Measurements from ENCODE around the gene LMCD1. TPM values are rescaled to one million over a fixed set of nuclear protein-coding genes. Genes with fewer than 3 reads are reported as not detected.
A peak's percentile ranks its signal among the peaks of the same experiment; 100 is the strongest.

LMCD1 gene
- total RNA-seq, 4 donors from 2014 or later: 23.3 to 52.8 (median 34.8) TPM

GRCh38 chr3:8555113-8555661 is 53.6 kb downstream of the LMCD1 start:
- DNase-seq: no peak
- Histone ChIP-seq H3K9me3 (no peaks in the 10 kb centered on the region), H3K27me3 (no peaks in the 10 kb centered on the region), H3K36me3 (peaks cover 0 to 70% (median 4%) of the 10 kb centered on the region in 3 donors), H3K4me3 (no peak overlapping the region), H3K27ac (peak overlapping the region in 3 of 4 donors; percentile 46 to 62 (median 54)), H3K4me1 (peaks cover 0 to 44% (median 16%) of the 10 kb centered on the region in 3 donors)
- 57 to 73% methylated on average over 5 to 8 of the region's 8 CpGs for WGBS, 2 donors
- intact Hi-C loops (cut with DNase I): no loop called here
- no peak for TF ChIP-seq CTCF (IDR thresholded peaks at IDR 0.05)
- TF ChIP-seq POLR2A (IDR thresholded peaks at IDR 0.05): no peak

- no peaks in the 10 kb centered on the region for H3K9me3 ChIP-seq
- DNase-seq: no peak
- intact Hi-C loops (cut with DNase I): no loop called here
- H3K27ac ChIP-seq: peak overlapping the region in 2 of 4 donors; percentile 51 to 54
- H3K4me1 ChIP-seq: peaks cover 0 to 52% (median 16%) of the 10 kb centered on the region in 3 donors
- WGBS, 2 donors: 67 to 70% methylated on average over 5 to 6 of the region's 6 CpGs
- H3K4me3 ChIP-seq: no peak overlapping the region
- peaks cover 0 to 63% (median 4%) of the 10 kb centered on the region in 3 donors for H3K36me3 ChIP-seq
- no peaks in the 10 kb centered on the region for H3K27me3 ChIP-seq
- no peak for TF ChIP-seq POLR2A (IDR thresholded peaks at IDR 0.05)
- TF ChIP-seq CTCF (IDR thresholded peaks at IDR 0.05): no peak
Measured at GRCh38 chr3:8555725-8556472, 54.3 kb downstream of the LMCD1 start.

- H3K4me3 ChIP-seq: no peak overlapping the region
- H3K27me3 ChIP-seq: no peaks in the 10 kb centered on the region
- peaks cover 0 to 57% (median 17%) of the 10 kb centered on the region in 3 donors for H3K4me1 ChIP-seq
- H3K9me3 ChIP-seq: no peaks in the 10 kb centered on the region
- H3K36me3 ChIP-seq: peaks cover 0 to 59% (median 4%) of the 10 kb centered on the region in 3 donors
- intact Hi-C loops (cut with DNase I): no loop called here
- WGBS, 2 donors: 61 to 89% methylated on average over 5 of the region's 5 CpGs
- no peak for DNase-seq
- no peak for TF ChIP-seq CTCF (IDR thresholded peaks at IDR 0.05)
- no peak for TF ChIP-seq POLR2A (IDR thresholded peaks at IDR 0.05)
- peak overlapping the region in 3 of 4 donors; percentile 9 to 53 (median 51) for H3K27ac ChIP-seq
Measured at GRCh38 chr3:8556473-8556869, 54.8 kb downstream of the LMCD1 start.

- H3K36me3 ChIP-seq: peaks cover 0 to 51% (median 4%) of the 10 kb centered on the region in 3 donors
- H3K9me3 ChIP-seq: no peaks in the 10 kb centered on the region
- peak overlapping the region in 3 of 4 donors; percentile 9 to 53 (median 51) for H3K27ac ChIP-seq
- TF ChIP-seq POLR2A (IDR thresholded peaks at IDR 0.05): no peak
- TF ChIP-seq CTCF (IDR thresholded peaks at IDR 0.05): no peak
- DNase-seq: no peak
- intact Hi-C loops (cut with DNase I): no loop called here
- WGBS, 2 donors: 65 to 68% methylated on average over 4 of the region's 4 CpGs
- H3K4me1 ChIP-seq: peaks cover 0 to 66% (median 20%) of the 10 kb centered on the region in 3 donors
- no peak overlapping the region for H3K4me3 ChIP-seq
- no peaks in the 10 kb centered on the region for H3K27me3 ChIP-seq
Measured at GRCh38 chr3:8557298-8557697, 55.7 kb downstream of the LMCD1 start.

- TF ChIP-seq POLR2A (IDR thresholded peaks at IDR 0.05) (no peak), CTCF (IDR thresholded peaks at IDR 0.05) (no peak)
- Histone ChIP-seq H3K36me3 (peaks cover 0 to 46% (median 0%) of the 10 kb centered on the region in 3 donors), H3K9me3 (no peaks in the 10 kb centered on the region), H3K4me3 (no peak overlapping the region), H3K4me1 (peaks cover 0 to 66% (median 20%) of the 10 kb centered on the region in 3 donors), H3K27ac (no peak overlapping the region), H3K27me3 (no peaks in the 10 kb centered on the region)
- WGBS, 2 donors: 81 to 85% methylated on average over 2 of the region's 2 CpGs
- no peak for DNase-seq
- intact Hi-C loops (cut with DNase I): no loop called here
Measured at GRCh38 chr3:8558645-8559044, 57.0 kb downstream of the LMCD1 start.
